GM12801 (cell line): ENCODE data around the gene CLCF1.

Experiments
- CTCF ChIP-seq: IDR thresholded peaks from one replicate; pipeline ENCODE4 v1.5.1; 2011; ENCODE audit warnings: control low read depth; ENCODE audit not compliant: insufficient read length; ENCODE audit errors: extremely low read depth

The CLCF1 gene

GRCh38 chr11:67418476-67419281 lies 45.3 kb upstream of the CLCF1 start:
- no peak for TF ChIP-seq CTCF

- no peak for TF ChIP-seq CTCF
Observed at GRCh38 chr11:67417425-67417824, 44.0 kb upstream of the CLCF1 start.

GRCh38 chr11:67416416-67417335 lies 43.3 kb upstream of the CLCF1 start:
- TF ChIP-seq CTCF: no peak

- no peak for TF ChIP-seq CTCF
Observed at GRCh38 chr11:67415501-67416304, 42.3 kb upstream of the CLCF1 start, which contains the start of gene CARNS1. TSS of gene CARNS1 (plus strand) at chr11:67415678. CDS start at chr11:67416200, 522 bp downstream.

- no peak for TF ChIP-seq CTCF
Observed at GRCh38 chr11:67413266-67413849, 40.0 kb upstream of the CLCF1 start.

GRCh38 chr11:67412495-67413179 lies 39.2 kb upstream of the CLCF1 start:
- no peak for TF ChIP-seq CTCF
